ENCODE data around the gene KIF21A. TPM values are rescaled to one million over a fixed set of nuclear protein-coding genes. Genes with fewer than 3 reads are reported as not detected.

Gene KIF21A
- total RNA-seq, 2 experiments from 2014 or later, result 1.1 TPM; not detected in 1

- POLR2A ChIA-PET, result interaction anchor here (0.6 kb wide), 1 partner anchor 545 kb away, joined by 3 read pairs; no protein-coding TSS in a partner anchor
- TF ChIP-seq CTCF (conservative IDR thresholded peaks at IDR 0.05; ENCODE audit: low read length), result no peak
- TF ChIP-seq EZH2phosphoT487 (IDR thresholded peaks at IDR 0.05; ENCODE audit: borderline replicate concordance, low read depth, low read length), result no peak
- BruUV-seq (replicated peaks), result no TSS peak
- H3K27ac ChIP-seq (ENCODE audit: low read depth, low read length, poor library complexity, severe bottlenecking), result no peak overlapping the region
- H2AFZ ChIP-seq (ENCODE audit: low read length), result no peak overlapping the region
- H4K20me1 ChIP-seq (ENCODE audit: insufficient read depth, low read length), result no peaks in the 10 kb centered on the region
- H3K4me3 ChIP-seq (ENCODE audit: low read depth, low read length, poor library complexity, severe bottlenecking), result no peak overlapping the region
- no peak overlapping the region for H3K4me2 ChIP-seq (ENCODE audit: low read length)
- CTCF ChIA-PET (ENCODE audit: unreplicated experiment), result no interaction called here
- H3K79me2 ChIP-seq (ENCODE audit: insufficient read depth, low read depth, low read length), result no peaks in the 10 kb centered on the region
- no peaks in the 10 kb centered on the region for H3K4me1 ChIP-seq (ENCODE audit: insufficient read depth, low read length, poor library complexity, severe bottlenecking)
- H3K36me3 ChIP-seq (ENCODE audit: insufficient read depth, low read length), result no peaks in the 10 kb centered on the region
- H3K9me3 ChIP-seq (ENCODE audit: low read length), result no peaks in the 10 kb centered on the region
- no peak for DNase-seq (ENCODE audit: low spot score)
- intact Hi-C loops (cut with micrococcal nuclease; ENCODE audit: unreplicated experiment), result no loop called here
- H3K9me2 ChIP-seq (ENCODE audit: insufficient read depth, low read length), result no peaks in the 10 kb centered on the region
Measured at GRCh38 chr12:39420043-39420442, 22.9 kb downstream of the KIF21A start.

- ChIA-PET POLR2A (no interaction called here), CTCF (ENCODE audit: unreplicated experiment) (no interaction called here)
- Histone ChIP-seq H3K9me2 (ENCODE audit: insufficient read depth, low read length) (no peaks in the 10 kb centered on the region), H4K20me1 (ENCODE audit: insufficient read depth, low read length) (no peaks in the 10 kb centered on the region), H3K36me3 (ENCODE audit: insufficient read depth, low read length) (no peaks in the 10 kb centered on the region), H2AFZ (ENCODE audit: low read length) (no peak overlapping the region), H3K9me3 (ENCODE audit: low read length) (no peaks in the 10 kb centered on the region), H3K4me1 (ENCODE audit: insufficient read depth, low read length, poor library complexity, severe bottlenecking) (no peaks in the 10 kb centered on the region), H3K27ac (ENCODE audit: low read depth, low read length, poor library complexity, severe bottlenecking) (no peak overlapping the region), H3K4me3 (ENCODE audit: low read depth, low read length, poor library complexity, severe bottlenecking) (no peak overlapping the region), H3K4me2 (ENCODE audit: low read length) (no peak overlapping the region), H3K79me2 (ENCODE audit: insufficient read depth, low read depth, low read length) (no peaks in the 10 kb centered on the region)
- intact Hi-C loops (cut with micrococcal nuclease; ENCODE audit: unreplicated experiment), result no loop called here
- DNase-seq (ENCODE audit: low spot score), result no peak
- TF ChIP-seq CTCF (conservative IDR thresholded peaks at IDR 0.05; ENCODE audit: low read length), result no peak
- TF ChIP-seq EZH2phosphoT487 (IDR thresholded peaks at IDR 0.05; ENCODE audit: borderline replicate concordance, low read depth, low read length), result no peak
- no TSS peak for BruUV-seq (replicated peaks)
Measured at GRCh38 chr12:39419471-39419870, 23.4 kb downstream of the KIF21A start.

- no peak for DNase-seq (ENCODE audit: low spot score)
- H3K9me2 ChIP-seq (ENCODE audit: insufficient read depth, low read length), result no peaks in the 10 kb centered on the region
- no peaks in the 10 kb centered on the region for H3K79me2 ChIP-seq (ENCODE audit: insufficient read depth, low read depth, low read length)
- H3K4me3 ChIP-seq (ENCODE audit: low read depth, low read length, poor library complexity, severe bottlenecking), result no peak overlapping the region
- no peaks in the 10 kb centered on the region for H3K9me3 ChIP-seq (ENCODE audit: low read length)
- TF ChIP-seq EZH2phosphoT487 (IDR thresholded peaks at IDR 0.05; ENCODE audit: borderline replicate concordance, low read depth, low read length), result no peak
- TF ChIP-seq CTCF (conservative IDR thresholded peaks at IDR 0.05; ENCODE audit: low read length), result no peak
- ChIA-PET POLR2A (interaction anchor here (0.6 kb wide), 1 partner anchor 727 kb away, joined by 3 read pairs; no protein-coding TSS in a partner anchor), CTCF (ENCODE audit: unreplicated experiment) (no interaction called here)
- H2AFZ ChIP-seq (ENCODE audit: low read length), result no peak overlapping the region
- no peaks in the 10 kb centered on the region for H3K36me3 ChIP-seq (ENCODE audit: insufficient read depth, low read length)
- H3K27ac ChIP-seq (ENCODE audit: low read depth, low read length, poor library complexity, severe bottlenecking), result no peak overlapping the region
- intact Hi-C loops (cut with micrococcal nuclease; ENCODE audit: unreplicated experiment), result no loop called here
- no peaks in the 10 kb centered on the region for H4K20me1 ChIP-seq (ENCODE audit: insufficient read depth, low read length)
- no peaks in the 10 kb centered on the region for H3K4me1 ChIP-seq (ENCODE audit: insufficient read depth, low read length, poor library complexity, severe bottlenecking)
- H3K4me2 ChIP-seq (ENCODE audit: low read length), result no peak overlapping the region
- no TSS peak for BruUV-seq (replicated peaks)
Measured at GRCh38 chr12:39417916-39418315, 25.0 kb downstream of the KIF21A start.

All from OCI-LY7 (cell line).